GM19025 (cell line): ENCODE results near the gene SHISA7.

Experiments used
- ATAC-seq: cut with Tn5 transposase; IDR thresholded peaks from one replicate; pipeline ENCODE4 v1.9.1; 2021; ENCODE audit warnings: mild to moderate bottlenecking, low read depth, moderate library complexity; ENCODE audit not compliant: unreplicated experiment

SHISA7 gene

GRCh38 chr19:55443045-55443823 is at the start of gene SHISA7:
Gene SHISA7 (minus strand): TSS chr19:55443300. CDS start chr19:55442863, 437 bp downstream.
- ATAC-seq: no peak

GRCh38 chr19:55492362-55492944 is 49.4 kb upstream of the SHISA7 start:
- ATAC-seq: no peak

- no peak for ATAC-seq
Observed at GRCh38 chr19:55491546-55492360, 48.7 kb upstream of the SHISA7 start.

- ATAC-seq: no peak
Observed at GRCh38 chr19:55490478-55491432, 47.7 kb upstream of the SHISA7 start.

GRCh38 chr19:55489711-55490477 is 46.8 kb upstream of the SHISA7 start:
- ATAC-seq: no peak

- ATAC-seq: no peak
Observed at GRCh38 chr19:55488986-55489710, 46.0 kb upstream of the SHISA7 start.

- ATAC-seq: no peak
Observed at GRCh38 chr19:55487924-55488687, 45.0 kb upstream of the SHISA7 start, which contains the start of gene SSC5D. Gene SSC5D (plus strand): TSS chr19:55488436. CDS start chr19:55488590, 154 bp downstream.

- ATAC-seq: no peak
Observed at GRCh38 chr19:55486971-55487923, 44.1 kb upstream of the SHISA7 start.

- no peak for ATAC-seq
Observed at GRCh38 chr19:55486043-55486970, 43.2 kb upstream of the SHISA7 start.

- no peak for ATAC-seq
Observed at GRCh38 chr19:55485439-55486011, 42.4 kb upstream of the SHISA7 start.

- no peak for ATAC-seq
Observed at GRCh38 chr19:55484593-55485438, 41.7 kb upstream of the SHISA7 start, which contains the start of gene NAT14. Gene NAT14 (plus strand): TSS chr19:55485188. CDS start chr19:55485709, 521 bp downstream.

GRCh38 chr19:55483706-55484592 is 40.8 kb upstream of the SHISA7 start:
- ATAC-seq: no peak

GRCh38 chr19:55482967-55483705 is 40.0 kb upstream of the SHISA7 start:
- no peak for ATAC-seq
